Ishikawa (cell line): ENCODE results near the gene ARPC5L.

ENCODE experiments used
- CEBPB ChIP-seq: IDR thresholded peaks from 2 replicates; pipeline ENCODE4 v1.6.1; 2012
- CREB1 ChIP-seq: IDR thresholded peaks from 2 replicates; pipeline ENCODE4 v1.6.1; 2012; ENCODE audit warnings: low read depth
- EGR1 ChIP-seq: IDR thresholded peaks from 2 replicates; pipeline ENCODE4 v1.6.1; 2012
- EP300 ChIP-seq: IDR thresholded peaks from 2 replicates; pipeline ENCODE4 v1.6.1; 2012; ENCODE audit warnings: borderline replicate concordance
- FOXM1 ChIP-seq: IDR thresholded peaks from 2 replicates; pipeline ENCODE4 v1.6.1; 2012; ENCODE audit warnings: low read depth, borderline replicate concordance
- NFIC ChIP-seq: IDR thresholded peaks from 2 replicates; pipeline ENCODE4 v1.6.1; 2012
- RAD21 ChIP-seq: IDR thresholded peaks from 2 replicates; pipeline ENCODE4 v1.6.1; 2012; ENCODE audit warnings: low read depth
- TAF1 ChIP-seq: IDR thresholded peaks from 2 replicates; pipeline ENCODE4 v1.6.1; 2012; ENCODE audit warnings: low read depth, mild to moderate bottlenecking
- TCF12 ChIP-seq: IDR thresholded peaks from 2 replicates; pipeline ENCODE4 v1.6.1; 2012; ENCODE audit warnings: low read depth
- TEAD4 ChIP-seq: IDR thresholded peaks from 2 replicates; pipeline ENCODE4 v1.6.1; 2012
- YY1 ChIP-seq: IDR thresholded peaks from 2 replicates; pipeline ENCODE4 v1.6.1; 2012; ENCODE audit warnings: low read depth
- ZBTB7A ChIP-seq: IDR thresholded peaks from 2 replicates; pipeline ENCODE4 v1.6.1; 2012; ENCODE audit warnings: low read depth
- TF ChIP-seq, protein P1 (sequence below): IDR thresholded peaks from 2 replicates; pipeline ENCODE4 v1.6.1; 2012
- TF ChIP-seq, protein P2 (sequence below): IDR thresholded peaks from 2 replicates; pipeline ENCODE4 v1.6.1; 2012
- TF ChIP-seq, protein P3 (sequence below): IDR thresholded peaks from 2 replicates; pipeline ENCODE4 v1.6.1; 2012; ENCODE audit warnings: low read depth, mild to moderate bottlenecking

Gene ARPC5L

DNA sequence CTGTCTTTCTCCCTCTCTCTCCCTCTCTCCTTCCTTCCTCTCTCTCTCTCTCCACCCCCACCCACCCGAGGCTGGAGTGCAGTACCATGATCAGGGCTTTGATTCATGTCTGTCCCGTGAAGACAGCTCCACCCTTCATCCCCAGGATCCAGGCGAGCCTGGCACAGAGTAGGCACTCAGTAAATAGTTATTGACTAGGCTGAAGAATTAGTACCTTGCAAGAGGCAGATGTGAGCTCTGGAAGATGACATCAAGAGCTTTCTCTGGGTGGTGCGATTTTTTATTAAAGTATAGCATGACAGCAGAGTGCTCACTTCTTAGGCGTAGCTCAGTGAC lies 32.6 kb upstream of the ARPC5L start:
- TF ChIP-seq, protein P1, sequence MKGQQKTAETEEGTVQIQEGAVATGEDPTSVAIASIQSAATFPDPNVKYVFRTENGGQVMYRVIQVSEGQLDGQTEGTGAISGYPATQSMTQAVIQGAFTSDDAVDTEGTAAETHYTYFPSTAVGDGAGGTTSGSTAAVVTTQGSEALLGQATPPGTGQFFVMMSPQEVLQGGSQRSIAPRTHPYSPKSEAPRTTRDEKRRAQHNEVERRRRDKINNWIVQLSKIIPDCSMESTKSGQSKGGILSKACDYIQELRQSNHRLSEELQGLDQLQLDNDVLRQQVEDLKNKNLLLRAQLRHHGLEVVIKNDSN: no peak
- TF ChIP-seq YY1: no peak
- no peak for TF ChIP-seq EP300
- TF ChIP-seq CEBPB: no peak
- TF ChIP-seq, protein P2, sequence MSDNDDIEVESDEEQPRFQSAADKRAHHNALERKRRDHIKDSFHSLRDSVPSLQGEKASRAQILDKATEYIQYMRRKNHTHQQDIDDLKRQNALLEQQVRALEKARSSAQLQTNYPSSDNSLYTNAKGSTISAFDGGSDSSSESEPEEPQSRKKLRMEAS: no peak
- TF ChIP-seq ZBTB7A: no peak
- no peak for TF ChIP-seq CREB1

DNA sequence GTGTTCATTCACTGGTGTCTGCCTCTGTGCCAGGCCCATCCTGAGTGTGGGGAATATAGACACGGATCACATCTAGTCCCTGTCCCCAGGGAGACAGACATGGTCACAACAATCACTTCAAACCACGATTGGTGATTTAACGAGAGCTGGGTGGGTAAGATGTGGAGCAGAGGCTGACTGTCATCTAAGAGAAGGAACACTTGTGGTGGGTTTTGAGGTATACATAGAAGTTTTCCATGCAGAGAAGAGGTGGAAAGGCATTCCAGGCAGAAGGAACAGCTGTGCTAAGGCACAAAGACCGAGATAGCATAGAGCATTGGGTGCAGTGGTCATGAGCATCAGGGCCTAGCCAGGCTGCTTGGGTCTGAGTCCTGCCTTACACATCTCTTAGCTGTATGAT lies 31.3 kb upstream of the ARPC5L start:
- TF ChIP-seq NFIC: no peak
- TF ChIP-seq, protein P3, sequence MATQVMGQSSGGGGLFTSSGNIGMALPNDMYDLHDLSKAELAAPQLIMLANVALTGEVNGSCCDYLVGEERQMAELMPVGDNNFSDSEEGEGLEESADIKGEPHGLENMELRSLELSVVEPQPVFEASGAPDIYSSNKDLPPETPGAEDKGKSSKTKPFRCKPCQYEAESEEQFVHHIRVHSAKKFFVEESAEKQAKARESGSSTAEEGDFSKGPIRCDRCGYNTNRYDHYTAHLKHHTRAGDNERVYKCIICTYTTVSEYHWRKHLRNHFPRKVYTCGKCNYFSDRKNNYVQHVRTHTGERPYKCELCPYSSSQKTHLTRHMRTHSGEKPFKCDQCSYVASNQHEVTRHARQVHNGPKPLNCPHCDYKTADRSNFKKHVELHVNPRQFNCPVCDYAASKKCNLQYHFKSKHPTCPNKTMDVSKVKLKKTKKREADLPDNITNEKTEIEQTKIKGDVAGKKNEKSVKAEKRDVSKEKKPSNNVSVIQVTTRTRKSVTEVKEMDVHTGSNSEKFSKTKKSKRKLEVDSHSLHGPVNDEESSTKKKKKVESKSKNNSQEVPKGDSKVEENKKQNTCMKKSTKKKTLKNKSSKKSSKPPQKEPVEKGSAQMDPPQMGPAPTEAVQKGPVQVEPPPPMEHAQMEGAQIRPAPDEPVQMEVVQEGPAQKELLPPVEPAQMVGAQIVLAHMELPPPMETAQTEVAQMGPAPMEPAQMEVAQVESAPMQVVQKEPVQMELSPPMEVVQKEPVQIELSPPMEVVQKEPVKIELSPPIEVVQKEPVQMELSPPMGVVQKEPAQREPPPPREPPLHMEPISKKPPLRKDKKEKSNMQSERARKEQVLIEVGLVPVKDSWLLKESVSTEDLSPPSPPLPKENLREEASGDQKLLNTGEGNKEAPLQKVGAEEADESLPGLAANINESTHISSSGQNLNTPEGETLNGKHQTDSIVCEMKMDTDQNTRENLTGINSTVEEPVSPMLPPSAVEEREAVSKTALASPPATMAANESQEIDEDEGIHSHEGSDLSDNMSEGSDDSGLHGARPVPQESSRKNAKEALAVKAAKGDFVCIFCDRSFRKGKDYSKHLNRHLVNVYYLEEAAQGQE: no peak
- TF ChIP-seq CREB1: no peak
- no peak for TF ChIP-seq ZBTB7A
- TF ChIP-seq TCF12: no peak
- TF ChIP-seq EP300: no peak
- TF ChIP-seq EGR1: no peak
- no peak for TF ChIP-seq CEBPB
- no peak for TF ChIP-seq TEAD4
- TF ChIP-seq FOXM1: no peak
- no peak for TF ChIP-seq TAF1
- no peak for TF ChIP-seq RAD21

DNA sequence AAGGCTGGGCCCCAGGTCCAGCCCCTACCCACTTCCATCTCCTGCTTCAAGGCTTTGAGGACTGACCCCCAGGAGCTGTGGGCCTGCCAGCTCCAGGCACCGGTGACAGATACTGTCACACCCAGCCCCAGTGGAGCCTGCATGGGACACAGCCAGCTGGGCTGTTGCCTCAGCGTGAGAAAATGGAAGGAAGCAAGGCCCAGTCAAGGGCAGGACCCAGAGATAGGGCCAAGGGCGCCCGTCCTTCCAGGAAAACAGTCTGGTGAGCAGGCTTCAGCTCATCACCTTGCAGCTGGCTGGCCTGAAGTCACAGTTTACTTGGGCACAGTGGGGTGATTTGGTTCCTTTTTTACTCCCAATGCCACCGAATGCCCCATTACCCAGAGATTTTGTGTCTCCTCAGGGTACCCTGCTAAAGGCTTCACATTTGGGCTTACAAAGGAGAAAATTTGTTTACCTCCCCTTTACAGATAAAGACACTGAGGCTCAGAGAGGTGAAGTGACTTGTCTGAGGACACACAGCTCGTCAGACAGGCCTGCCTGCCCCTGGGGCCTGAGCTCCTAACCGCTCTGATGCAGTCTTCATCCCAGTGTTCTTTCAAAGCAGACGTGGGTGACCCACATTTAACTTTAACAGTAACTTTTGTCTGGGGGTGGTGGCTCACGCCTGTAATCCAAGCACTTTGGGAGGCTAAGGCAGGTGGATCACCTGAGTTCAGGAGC lies 30.1 kb upstream of the ARPC5L start:
- no peak for TF ChIP-seq ZBTB7A

DNA sequence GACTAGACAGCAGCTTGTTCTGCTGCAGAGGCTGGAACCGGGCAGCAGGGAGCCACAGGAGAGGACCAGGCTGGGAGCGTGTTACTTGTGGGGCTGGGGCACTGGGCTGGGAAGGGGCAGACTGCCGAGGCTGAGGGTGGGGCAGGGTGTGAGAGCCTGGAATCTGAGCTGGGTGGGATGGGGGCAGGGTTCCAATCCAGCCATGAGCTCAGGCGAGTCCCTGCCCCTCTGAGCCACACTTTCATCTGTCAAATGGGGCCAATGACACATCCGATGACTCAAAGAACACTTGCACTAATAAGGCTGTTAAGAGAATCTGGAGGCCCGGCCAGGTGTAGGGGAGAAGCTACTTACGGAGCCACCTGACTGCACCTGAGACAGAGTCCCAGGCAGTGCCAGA lies 27.3 kb upstream of the ARPC5L start:
- TF ChIP-seq EP300 (peak; percentile 32; the same call in 1 of the 2 replicates), TCF12 (peak; percentile 34; the same call in 1 of the 2 replicates), TEAD4 (no peak)

DNA sequence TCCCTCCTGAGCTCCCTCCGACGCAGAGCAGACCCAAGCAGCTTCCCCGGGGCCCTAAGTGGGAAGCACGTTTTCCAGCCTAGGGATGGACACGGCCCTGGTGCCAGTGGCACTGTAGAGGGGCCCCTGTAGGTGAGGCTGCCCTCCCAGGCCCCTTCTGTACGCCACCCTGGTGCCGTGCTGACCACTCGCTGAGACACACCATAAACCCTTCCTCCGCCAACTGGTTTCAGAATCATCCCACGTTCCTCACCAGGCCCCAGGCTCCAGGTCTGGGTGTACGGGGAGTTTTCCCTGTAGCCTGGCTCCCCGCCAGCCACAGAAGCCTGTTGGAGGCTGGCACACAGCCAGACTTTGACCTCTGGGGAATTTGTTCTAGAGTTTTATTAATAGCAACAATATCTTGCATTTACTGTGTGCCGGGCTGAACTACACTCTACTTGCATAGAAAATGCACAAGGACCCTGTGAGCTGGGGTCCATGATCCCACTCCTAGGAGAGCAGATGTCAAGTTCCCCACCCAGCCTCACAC lies 26.8 kb upstream of the ARPC5L start:
- TF ChIP-seq FOXM1 (no peak), TEAD4 (peak; percentile 36; the same call in 1 of the 2 replicates), NFIC (peak; percentile 95), YY1 (no peak), RAD21 (no peak)
- TF ChIP-seq, protein P2: no peak

DNA sequence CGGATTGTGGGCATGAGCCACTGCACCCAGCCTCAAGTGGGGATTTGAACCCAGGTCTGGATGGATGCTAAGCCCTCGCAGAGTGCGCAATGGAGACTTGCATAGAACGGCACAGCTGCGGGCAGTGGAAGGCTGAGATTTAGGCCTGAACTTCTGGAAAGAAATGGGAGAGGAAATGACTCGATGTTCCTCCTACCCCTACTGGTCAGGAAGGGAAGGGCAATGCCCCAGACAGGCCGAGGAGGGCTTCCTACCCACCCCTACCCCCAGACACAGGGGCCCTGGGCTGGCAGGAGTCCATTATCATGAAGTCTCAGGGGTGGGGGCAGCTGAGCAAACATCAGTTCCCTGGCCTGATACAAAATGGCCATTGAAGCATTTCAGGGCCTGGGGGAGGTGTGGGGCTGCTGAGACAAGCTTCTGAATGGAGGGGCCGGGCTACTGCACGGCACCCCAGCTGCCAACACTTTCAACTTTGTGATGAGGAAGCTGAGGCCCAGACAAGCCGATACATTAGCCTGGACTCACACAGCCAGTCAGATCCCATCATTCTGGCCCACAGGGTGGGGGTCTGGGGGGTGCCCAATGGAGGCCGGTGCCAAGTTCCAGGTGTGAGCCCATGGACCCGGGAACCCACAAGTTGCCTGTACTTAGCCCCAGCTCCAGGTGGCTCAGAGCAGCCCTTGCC lies 22.2 kb upstream of the ARPC5L start:
- TF ChIP-seq ZBTB7A (no peak; the same call in 1 of the 2 replicates), FOXM1 (no peak)
- TF ChIP-seq, protein P3: no peak

DNA sequence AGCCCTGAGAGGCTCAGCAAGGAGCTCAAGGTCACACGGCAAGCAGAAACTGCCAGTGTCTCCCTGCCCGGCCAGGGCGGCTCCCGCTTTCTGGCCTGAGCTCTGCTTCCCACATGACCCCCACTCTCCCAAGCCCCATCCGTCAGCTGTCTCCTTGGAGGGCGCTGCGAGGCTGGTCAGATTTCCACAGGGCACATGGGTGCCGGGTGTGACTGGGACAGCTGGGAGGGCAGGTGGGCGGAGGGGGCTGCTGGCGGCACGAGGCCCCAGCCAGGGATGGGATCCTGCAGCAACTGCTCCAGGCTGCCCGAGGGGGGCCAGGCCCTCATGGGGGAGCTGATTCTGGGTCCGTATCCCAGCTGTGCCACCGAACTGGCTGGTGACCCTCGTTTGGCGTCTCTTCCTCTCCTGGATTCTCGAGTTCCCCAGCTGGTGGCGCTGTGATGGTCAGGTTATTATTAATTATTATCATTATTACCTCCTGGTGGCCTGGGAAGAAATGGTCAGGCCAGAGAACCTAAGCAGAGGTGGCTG lies 21.6 kb upstream of the ARPC5L start:
- TF ChIP-seq RAD21 (peak; percentile 3; the same call in 1 of the 2 replicates), YY1 (no peak)
